ENCODE measurements around the gene DGKH. TPM values are rescaled to one million over a fixed set of nuclear protein-coding genes. Genes with fewer than 3 reads are reported as not detected.
"Not testable (repeated sequence)": the region's sequence is repeated elsewhere in the genome, so short reads cannot be mapped to it uniquely, and the experiment has no call there.

Gene DGKH
- total RNA-seq, 1 donor from 2014 or later: 16.0 TPM

- Histone ChIP-seq H3K27me3 (no peaks in the 10 kb centered on the region), H3K4me1 (no peaks in the 10 kb centered on the region), H3K27ac (no peak overlapping the region), H3K36me3 (peaks cover 8 to 36% of the 10 kb centered on the region in 2 donors), H3K4me3 (no peak overlapping the region), H3K9me3 (no peaks in the 10 kb centered on the region)
- no peak for DNase-seq (ENCODE audit: low spot score in 2 of 2)
- no peak for TF ChIP-seq CTCF (IDR thresholded peaks at IDR 0.05)
- intact Hi-C loops (cut with DNase I): no loop called here
Measured at GRCh38 chr13:42127047-42127446, 78.6 kb downstream of the DGKH start.

DNA sequence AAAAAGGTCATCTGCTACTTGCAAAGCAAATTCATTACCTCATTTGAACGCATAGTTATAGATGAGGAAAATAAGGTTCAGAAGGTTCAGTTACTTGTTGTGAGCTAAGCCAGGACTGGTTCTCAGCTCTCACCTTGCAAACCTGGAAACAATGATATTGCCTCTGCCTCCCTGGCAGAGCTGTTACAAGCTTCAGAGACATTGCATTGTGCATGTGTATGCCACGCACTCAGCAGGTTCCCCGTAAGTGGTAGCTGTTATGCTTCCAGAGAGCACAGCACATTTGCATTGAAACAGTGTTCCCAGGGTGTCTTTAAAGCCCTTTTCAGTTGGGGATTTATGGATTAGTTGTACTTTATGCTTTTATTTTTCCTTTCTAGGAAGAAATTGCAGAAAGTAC is 80.6 kb downstream of the DGKH start:
- Histone ChIP-seq H3K27me3 (no peaks in the 10 kb centered on the region), H3K27ac (no peak overlapping the region), H3K9me3 (no peaks in the 10 kb centered on the region), H3K36me3 (peaks cover 8 to 36% of the 10 kb centered on the region in 2 donors), H3K4me1 (no peaks in the 10 kb centered on the region), H3K4me3 (no peak overlapping the region)
- DNase-seq (ENCODE audit: low spot score in 2 of 2): no peak
- intact Hi-C loops (cut with DNase I): no loop called here
- TF ChIP-seq CTCF (IDR thresholded peaks at IDR 0.05): no peak

GRCh38 chr13:42136518-42136917 is 88.1 kb downstream of the DGKH start:
- no peak for TF ChIP-seq CTCF (IDR thresholded peaks at IDR 0.05)
- H3K4me3 ChIP-seq: no peak overlapping the region
- DNase-seq (ENCODE audit: low spot score in 2 of 2): no peak

DNA sequence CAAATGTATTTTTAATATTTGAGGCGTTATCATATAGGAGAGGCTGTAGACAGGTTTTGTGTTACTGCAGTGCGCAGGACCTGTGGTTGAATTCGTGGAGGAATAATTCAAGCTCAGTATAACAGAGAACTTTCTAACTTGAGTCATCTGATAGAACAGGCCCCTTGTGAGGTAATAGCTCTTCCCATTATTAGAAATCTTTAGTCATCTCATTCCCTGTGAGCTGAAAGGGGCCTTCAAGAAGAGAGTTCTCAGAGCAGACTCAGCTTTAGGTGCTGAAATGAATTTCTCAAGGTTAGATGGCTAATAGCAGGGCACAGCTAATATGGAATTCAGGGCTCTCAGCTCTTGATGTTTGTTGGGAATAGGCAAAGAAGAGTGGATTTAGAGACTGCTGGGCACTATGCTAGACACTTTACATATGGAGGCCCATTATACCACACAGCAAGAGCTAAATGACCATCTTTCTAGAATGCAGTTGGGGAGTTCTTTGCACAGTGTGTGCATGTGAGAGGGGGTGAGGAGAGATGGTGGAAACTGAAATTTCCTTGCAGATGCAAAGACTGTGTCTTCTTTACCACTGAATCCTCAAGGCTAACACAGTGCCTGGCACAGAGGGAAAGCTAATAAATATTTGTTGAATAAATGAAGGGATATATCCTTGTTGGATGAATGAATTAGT is 89.5 kb downstream of the DGKH start:
- TF ChIP-seq CTCF (IDR thresholded peaks at IDR 0.05): no peak
- intact Hi-C loops (cut with DNase I): no loop called here
- Histone ChIP-seq H3K4me1 (peaks cover 0 to 2% of the 10 kb centered on the region in 2 donors), H3K27me3 (no peaks in the 10 kb centered on the region), H3K9me3 (no peaks in the 10 kb centered on the region), H3K27ac (no peak overlapping the region), H3K36me3 (peaks cover 0 to 8% of the 10 kb centered on the region in 2 donors), H3K4me3 (no peak overlapping the region)
- no peak for DNase-seq (ENCODE audit: low spot score in 2 of 2)

More at GRCh38 chr13:42136518-42136917, 88.1 kb downstream of the DGKH start:
- Histone ChIP-seq H3K27ac (no peak overlapping the region), H3K36me3 (peaks cover 0 to 8% of the 10 kb centered on the region in 2 donors), H3K4me1 (peaks cover 0 to 2% of the 10 kb centered on the region in 2 donors), H3K9me3 (no peaks in the 10 kb centered on the region), H3K27me3 (no peaks in the 10 kb centered on the region)
- intact Hi-C loops (cut with DNase I): no loop called here

DNA sequence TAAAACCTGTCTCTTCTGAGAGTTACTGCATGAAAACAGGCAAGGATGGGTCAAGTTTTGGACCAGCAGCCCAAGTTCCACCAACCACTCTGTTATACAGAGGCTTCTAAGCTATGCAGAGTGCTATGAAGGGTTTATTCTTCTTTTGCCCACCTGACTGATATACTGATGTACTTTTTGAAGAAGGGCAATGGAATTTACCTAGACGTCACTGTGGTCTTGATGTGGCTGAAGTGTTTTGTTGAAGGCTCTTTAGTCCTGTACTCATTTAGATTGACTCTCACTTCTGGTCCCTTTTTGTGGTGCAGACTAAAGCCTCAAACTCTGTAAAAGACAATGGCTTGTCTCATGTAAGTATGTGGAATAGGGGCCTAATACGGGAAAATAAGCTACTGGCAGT is 92.0 kb downstream of the DGKH start:
- Histone ChIP-seq H3K27ac (no peak overlapping the region), H3K4me1 (peaks cover 0 to 2% of the 10 kb centered on the region in 2 donors), H3K36me3 (peaks cover 0 to 8% of the 10 kb centered on the region in 2 donors), H3K27me3 (no peaks in the 10 kb centered on the region), H3K9me3 (no peaks in the 10 kb centered on the region), H3K4me3 (no peak overlapping the region)
- no peak for DNase-seq (ENCODE audit: low spot score in 2 of 2)
- intact Hi-C loops (cut with DNase I): no loop called here
- TF ChIP-seq CTCF (IDR thresholded peaks at IDR 0.05): no peak

DNA sequence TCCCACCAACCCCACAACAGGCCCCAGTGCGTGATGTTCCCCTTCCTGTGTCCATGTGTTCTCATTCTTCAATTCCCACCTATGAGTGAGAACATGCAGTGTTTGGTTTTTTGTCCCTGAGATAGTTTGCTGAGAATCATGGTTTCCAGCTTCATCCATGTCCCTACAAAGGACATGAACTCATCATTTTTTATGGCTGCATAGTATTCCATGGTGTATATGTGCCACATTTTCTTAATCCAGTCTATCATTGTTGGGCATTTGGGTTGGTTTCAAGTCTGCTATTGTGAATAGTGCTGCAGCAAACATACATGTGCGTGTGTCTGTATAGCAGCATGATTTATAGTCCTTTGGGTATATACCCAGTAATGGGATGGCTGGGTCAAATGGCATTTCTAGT is 92.6 kb downstream of the DGKH start:
- H3K36me3 ChIP-seq; H3K27ac ChIP-seq; H3K4me1 ChIP-seq; DNase-seq (ENCODE audit: low spot score in 2 of 2); H3K4me3 ChIP-seq; intact Hi-C loops (cut with DNase I); H3K9me3 ChIP-seq; H3K27me3 ChIP-seq: not testable (repeated sequence)

Measured in ascending aorta (tissue), 2 donors.